Retina (tissue), 1 donor: ENCODE results near the gene QRFP.

Experiments
- DNase-seq: peaks from one replicate; pipeline ENCODE4 v3.0.0-alpha.2; 2016

QRFP gene

DNA sequence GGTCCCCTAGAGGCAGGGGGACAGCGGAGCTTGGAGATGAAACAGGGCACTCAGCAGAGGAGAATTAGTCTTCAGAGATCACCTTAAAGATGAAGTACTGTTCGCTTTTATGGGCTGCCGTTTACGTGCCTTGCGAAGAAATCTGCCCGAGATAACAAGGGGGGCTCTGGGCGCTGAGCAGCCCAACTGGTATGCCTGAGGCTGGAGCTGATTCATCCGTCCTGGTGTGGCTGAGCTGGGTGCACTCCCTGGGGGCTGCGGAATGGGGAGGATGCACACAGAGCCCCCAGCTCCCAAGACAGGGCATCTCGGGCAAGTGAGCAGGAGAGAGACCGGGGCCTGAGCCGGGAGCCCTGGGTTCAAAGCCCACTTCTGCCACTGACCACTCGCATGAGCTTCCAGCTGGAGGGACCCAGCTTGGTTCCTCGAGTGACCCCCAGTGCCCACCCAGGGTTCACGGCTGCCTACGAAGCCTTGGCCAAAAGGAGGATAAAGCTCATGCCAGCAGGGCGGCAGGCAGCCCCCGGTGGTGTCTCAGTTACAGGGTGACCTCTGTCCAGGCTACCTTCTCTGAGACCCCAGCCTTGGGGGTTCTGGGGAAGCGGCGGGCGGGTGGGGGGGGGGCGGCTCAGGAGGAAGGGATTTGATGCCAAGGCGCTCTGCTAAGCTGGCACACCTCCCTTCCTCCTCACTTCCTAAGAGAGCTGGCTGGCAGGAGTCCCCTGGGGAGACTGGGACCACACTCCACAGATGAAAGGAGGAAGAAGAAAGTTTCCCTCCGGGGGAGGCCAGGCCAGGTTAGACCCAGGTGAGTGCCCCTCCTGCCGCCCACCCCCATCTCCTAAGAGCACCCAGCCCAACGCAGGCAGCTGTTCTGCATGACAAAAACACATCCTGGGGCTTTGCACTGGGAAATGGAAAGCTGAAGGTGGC is 36.8 kb upstream of the QRFP start:
- DNase-seq: no peak

DNA sequence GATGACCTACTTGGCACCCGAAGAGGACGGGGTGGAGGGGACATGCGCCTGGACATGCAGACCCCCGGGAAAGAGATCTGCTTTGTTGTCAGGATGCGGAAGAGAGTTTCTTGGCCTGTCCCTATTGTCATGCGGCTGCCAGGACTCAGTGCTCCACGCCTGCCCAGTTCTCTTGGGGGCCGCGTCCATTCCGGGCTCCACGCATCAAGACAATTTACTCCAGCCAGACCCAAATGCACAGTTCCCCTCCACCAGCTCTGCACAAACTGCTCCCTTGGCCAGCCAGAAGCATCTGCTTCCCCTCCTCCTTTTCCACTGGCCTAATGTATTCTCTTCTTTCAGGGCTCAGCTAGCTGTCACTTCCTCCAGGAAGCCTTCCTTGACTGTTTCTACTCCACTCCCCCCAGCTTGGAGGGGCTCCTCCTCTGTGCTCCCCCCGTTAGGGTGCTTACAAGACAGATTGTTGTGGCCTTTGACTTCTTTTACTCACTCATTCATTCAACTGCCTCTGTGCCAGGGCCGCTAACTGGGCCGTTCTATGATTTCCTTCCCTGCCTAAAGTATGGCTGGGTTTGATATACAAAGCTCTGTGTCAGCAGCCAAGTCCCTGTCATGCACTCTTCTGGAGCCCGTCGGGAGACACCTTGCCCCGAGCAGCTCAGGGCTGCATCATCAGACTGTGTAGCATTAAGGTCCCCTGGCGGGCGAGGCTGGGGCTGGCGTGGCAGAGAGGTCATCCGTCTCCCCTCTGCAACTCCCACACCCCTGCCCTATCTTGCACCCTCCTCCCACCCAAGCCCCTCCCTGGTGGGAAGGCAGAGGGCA is 35.9 kb upstream of the QRFP start:
- DNase-seq: no peak

DNA sequence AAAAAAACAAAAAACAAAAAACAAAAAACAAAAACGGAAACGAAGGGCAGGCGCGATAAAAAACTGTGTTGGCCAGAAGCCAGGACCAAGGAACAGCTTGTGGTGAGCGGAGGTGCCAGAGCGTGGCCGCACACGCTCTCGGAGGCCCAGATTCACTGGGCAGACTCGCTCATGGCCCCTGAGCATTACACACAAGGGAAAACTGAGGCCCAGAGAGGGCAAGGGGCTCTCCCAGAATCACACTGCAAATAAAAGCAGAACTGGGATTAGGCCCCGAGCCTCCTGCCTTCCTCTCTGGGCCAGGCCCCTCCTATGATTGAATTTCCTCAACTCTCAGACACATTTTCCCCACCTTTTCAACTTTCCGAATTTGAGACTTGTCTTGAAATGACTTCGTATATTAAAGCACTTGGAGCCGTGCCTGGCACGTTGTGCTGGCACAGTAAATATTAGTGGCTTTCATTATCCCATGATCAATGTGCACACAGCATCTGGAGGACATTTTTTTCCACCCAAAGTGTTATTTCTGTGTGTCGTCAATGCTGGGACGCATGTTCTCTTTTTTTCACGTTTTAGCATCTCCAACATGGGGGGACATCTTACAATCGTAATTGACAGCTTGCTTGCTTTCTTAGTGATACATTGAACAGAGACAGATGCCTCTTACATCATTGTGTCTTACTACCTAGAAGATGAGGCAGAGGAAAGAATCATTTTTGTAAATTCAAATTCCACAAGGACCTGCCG is 35.1 kb upstream of the QRFP start:
- no peak for DNase-seq

- DNase-seq: no peak
These were observed 34.3 kb upstream of the QRFP start for GRCh38 chr9:130930804-130931349.

DNA sequence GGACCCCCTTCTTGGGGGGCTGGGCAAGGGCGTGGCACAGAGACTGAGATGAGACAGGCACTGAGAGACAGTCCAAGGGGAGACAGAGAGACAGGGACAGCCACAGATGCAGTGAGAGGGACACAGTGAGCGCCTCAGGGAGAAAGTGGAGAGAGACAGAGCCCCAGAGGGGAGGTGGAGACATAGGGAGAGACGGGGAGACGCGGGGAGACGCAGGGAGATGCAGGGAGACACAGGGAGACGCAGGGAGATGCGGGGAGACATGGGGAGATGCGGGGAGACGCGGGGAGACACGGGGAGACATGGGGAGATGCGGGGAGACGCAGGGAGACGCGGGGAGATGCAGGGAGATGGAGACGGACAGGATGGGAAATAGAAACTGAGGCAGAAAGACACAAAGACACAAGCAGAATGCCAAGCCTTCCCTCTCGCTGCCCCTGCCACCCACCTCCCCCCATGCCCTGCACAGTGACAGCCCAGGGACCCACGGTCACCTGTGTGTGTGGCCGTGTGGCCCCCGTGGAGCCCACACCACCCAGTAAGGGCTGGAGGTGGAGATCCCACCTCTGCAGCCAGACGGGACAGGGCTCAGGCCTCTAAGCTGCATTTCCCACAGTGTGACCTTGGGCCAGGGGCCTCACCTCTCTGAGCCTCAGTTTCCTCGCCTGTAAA is 33.7 kb upstream of the QRFP start:
- no peak for DNase-seq

DNA sequence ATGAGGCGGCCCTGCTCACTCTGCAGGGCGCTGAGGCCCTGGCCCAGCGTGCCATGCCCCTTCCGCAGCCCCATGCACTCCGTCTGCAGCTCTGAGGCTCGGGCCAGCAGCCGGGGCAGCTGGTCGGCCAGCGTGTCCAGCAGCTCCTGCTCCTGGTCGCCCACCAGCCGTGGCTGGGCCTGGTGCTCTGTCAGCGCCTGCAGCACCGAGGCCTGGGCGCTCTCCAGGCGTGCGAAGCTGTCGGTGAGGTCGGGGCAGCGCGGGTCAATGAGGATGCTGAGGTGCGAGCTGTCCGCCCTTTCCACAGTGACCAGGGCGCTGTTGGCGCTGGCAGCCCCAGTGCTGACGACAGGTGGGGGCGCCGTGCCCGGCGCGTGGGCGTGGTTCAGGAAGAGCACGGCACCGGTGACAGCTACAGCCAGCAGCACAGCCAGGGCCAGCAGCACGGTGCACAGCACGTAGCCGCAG is 33.0 kb upstream of the QRFP start:
- DNase-seq: no peak

GRCh38 chr9:130927995-130928900 is 31.6 kb upstream of the QRFP start:
- DNase-seq: peak; percentile 63

DNA sequence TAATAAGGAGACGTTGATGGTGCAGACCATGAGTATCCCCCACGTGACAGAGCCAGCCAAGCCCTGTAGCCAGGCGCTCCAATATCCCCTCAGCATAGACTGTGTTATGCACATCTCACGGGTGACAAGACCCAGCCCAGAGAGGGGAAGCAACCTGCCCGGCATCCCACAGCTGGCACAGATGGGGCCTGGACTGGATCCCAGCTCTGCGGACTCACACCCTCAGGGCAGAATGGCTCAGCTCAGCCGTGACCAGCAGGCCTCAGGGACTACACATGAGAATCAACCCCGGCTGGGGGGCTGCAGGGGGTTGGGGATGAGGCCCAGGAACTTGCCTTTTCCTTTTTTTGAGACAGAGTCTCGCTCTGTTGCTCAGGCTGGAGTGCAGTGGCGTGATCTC is 30.7 kb upstream of the QRFP start:
- DNase-seq: no peak

DNA sequence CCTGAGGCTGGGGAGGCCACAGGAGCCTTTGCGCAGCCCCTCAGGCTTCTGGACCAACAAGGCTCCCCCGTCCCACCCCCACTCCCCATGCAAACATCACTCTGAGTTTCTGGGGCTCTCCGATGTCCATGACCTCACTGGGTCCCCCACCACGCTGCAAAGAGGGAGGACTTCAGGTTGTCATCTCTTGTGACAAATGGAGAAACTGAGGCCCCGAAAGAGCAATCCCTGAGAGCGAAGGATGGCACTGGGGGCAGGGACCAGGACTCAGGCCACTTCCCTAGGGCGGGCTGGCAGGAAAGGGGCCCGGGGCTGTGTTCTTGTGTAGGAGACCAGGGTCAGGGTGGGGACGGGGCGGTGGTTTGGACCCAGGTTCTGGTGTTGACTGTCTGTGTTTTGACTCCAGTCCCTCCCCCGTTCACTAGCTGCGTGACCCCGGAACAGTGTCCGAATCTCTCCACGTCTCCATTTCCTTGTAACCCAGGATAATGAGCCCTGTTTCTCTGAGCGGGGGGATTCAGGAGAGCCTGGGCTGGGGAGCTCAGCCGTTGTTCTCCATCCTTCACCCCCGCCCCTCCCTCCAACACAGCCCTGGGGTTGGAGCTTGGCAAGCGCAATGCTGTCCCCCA is 28.6 kb upstream of the QRFP start:
- DNase-seq: no peak

- no peak for DNase-seq
These were observed 27.8 kb upstream of the QRFP start for GRCh38 chr9:130924448-130924788.

DNA sequence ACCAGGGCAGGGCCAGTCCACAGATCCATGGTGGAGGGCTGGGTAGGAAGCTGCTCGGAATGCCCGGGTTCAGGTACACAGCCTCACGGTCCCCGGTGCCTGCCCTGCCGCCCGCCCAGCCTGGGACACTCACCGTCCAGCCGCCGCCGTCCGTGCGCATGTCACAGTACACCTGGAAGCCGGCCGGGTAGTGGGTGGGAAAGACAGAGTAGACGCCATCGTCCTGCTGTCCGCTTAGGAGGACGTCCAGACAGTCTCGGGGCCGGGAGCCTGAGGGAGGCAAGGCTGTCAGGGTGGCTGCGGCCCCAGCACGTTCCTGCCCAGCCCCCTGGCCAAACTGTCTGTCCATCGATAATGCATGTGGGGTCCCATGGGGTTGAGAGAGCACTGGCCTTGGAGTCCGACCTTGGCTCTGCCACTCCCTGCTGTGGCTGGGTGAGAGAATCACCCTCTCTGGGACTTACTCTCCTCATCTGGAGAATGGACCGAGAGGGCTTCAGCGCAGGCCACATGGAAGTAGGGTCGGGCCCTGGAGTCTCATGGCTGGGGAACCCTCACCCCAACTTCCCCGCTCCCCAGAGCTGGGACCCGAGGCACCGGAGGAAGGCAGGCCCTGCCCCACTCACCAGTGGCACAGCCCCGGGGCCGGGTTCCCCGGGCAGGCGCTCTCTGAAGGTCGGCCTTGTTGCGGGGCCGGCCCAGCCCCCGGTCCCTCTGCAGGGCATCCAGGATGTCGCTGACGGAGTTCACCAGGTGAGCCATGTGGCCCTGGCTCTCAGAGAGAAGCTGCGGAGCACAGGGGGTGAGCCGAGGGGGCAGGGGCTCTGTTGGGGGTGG is 27.2 kb upstream of the QRFP start:
- DNase-seq: no peak

- DNase-seq: no peak
These were observed 26.4 kb upstream of the QRFP start for GRCh38 chr9:130922893-130923610.

DNA sequence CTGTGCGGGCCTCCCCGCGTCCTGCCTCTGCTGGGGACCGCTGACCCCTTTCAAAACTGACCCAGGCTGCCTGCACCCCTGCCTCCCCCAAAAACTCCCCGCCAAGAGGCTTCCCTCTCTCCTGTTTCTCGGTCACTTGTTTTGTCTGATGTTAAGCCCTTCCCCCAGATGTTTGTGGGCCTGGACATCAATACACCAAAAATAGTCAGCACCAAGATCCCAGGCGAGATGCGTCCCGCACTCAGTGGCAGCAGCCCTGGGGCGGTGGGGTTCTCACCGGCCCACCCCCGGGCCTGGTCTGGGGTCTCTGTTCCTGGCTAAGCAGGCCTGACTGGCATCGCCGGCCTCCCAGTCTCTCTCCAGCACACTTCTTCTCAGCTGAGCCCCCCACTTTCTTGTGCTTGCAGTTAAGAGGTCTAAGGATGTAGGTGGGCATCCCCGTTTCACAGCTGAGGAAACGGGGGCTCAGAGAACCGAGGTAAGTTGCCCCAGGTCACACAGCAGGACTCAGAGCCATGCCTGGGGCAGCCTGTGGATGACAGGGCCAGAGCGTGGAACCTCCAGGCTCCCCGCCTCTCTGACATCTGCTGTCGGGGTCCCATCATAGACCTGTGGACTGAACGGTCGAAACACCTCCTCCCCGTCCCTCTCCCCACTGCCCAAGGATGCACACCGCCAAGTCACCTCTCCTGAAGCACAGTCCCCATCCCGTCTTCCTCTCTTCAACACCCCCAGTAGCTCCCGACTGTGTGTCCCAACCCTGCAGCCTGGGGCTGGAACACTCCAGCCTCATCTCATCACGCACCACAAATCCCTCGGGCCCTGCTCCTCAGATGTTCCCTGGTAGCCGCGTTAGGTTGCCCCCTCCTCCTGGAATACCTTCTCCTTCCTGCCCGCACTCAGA is 25.6 kb upstream of the QRFP start:
- no peak for DNase-seq

GRCh38 chr9:130921300-130921988 is 24.8 kb upstream of the QRFP start:
- peak; percentile 79 for DNase-seq

DNA sequence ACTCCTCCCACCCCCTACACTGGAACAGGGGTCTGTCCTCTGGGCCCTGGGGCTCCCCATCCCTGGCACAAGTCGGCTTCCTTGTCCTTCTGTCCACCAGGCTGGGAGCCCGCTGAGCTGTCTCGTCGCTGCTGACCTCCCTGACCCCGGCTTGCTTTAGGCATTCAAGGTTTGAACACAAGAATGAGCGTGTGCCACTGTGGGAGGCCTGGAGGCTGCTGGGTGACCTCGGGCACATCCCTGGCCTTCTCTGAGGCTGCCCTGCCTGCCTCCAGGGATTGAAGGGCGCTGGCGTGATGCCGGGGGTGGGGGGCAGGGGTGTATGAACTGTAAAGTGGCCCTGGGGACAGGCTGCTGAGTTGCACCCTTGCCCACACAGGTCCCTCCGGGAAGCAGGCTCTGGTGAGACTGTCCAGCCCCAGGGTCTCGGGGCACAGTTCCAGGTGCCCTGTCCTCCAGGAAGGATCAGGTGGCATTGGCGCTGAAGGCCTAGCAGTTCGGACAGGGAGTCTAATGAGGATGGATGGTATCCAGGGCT is 24.2 kb upstream of the QRFP start:
- DNase-seq: no peak

DNA sequence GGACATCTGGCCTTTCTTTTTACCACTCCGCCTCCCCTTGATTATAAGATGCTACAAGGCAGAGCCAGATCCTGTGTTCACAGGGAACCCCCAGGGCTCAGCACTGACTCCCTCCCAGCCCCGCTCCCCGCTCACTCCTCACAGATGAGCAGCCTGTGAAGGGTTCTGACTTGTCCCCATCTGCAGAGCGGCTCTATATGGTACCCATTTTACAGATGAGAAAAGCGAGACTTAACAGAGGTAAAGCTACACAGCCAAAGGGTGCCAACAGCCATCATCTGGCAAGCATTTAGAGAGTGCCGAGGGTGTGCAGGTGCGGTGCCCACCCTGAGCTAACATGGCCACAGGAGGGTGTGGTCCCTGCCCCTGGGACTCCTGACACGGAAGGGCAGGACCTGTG is 23.6 kb upstream of the QRFP start:
- no peak for DNase-seq

- DNase-seq: no peak
These were observed 23.0 kb upstream of the QRFP start for GRCh38 chr9:130919559-130920145.
